Breast epithelium (tissue), 3 donors: ENCODE measurements around the gene PLEKHM3.

Experiments used
- POLR2A ChIP-seq: fragments of 450-650 bp; IDR thresholded peaks from one replicate; pipeline ENCODE4 v1.6.1; 2016; ENCODE audit warnings: antibody characterized with exemption, mild to moderate bottlenecking, moderate library complexity
- POLR2AphosphoS5 ChIP-seq, 3 donors: sonication (generic); formaldehyde crosslinking; IDR thresholded peaks; one replicate each; pipeline ENCODE4 v1.6.1; 2017; ENCODE audit warnings: antibody characterized with exemption in 3 of 3

DNA sequence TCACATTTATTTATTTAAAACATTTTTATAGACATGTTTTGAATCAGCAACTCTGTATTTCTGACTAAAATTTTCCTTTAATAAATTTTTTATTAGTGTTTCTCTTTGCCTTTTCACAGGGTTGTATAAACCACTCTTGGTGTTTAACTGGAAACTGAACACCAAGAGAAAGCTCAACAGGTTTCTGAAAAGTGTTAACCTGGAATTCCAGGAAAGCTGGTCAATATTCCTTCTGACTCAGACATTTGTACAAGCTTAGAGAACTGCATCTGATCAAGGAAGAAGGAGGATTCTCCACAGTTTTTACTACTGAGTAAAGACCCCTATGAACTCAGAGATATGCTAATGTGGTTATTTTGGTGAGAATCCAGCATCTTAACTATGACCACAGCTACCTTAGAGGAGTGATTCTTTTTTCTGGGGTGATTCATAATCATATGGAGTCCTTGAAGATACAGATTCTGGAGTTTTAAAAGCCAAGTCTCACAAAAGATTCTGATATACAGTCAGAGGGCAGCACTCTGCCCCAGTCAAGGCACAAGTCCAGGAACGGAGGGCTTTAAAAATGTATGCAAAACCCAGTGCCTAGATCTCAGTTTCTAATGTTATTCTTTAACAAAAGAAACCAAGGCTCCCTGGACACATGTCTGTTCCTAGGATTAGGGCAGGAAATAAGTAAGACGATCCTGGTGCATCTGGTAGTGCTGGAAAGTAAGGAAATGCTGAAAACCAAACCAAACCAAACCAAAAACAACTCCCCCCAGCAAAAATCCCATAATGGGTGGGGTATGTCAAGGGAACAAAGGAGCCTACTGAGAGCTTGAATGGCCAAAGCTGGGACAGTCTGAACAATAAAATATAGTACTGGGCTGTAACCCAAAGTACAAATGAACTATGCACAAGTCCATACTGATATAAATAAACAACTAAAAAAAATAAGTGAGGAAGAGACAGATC, 170.6 kb downstream of the PLEKHM3 start:
- no peak for TF ChIP-seq POLR2A
- no peak for TF ChIP-seq POLR2AphosphoS5 (IDR thresholded peaks at IDR 0.05)
